CD4-positive, alpha-beta T cell treated with Interferon alpha-2 for 1 hour (primary cell): ENCODE results near the gene CASP7.
A peak's percentile ranks its signal among the peaks of the same experiment; 100 is the strongest.
"Not testable (repeated sequence)": the region's sequence is repeated elsewhere in the genome, so short reads cannot be mapped to it uniquely, and the experiment has no call there.

ENCODE experiments used
- DNase-seq, 2 donors: peaks; one replicate each; pipeline ENCODE4 v3.0.0-alpha.2; 2020 to 2022

The CASP7 gene

GRCh38 chr10:113679463-113680189 lies at the start of gene CASP7:
TSS of gene CASP7 (plus strand) at chr10:113679912. CDS start at chr10:113697494, 17,582 bp downstream.
- DNase-seq, result peak; percentile 80 to 88

GRCh38 chr10:113630929-113631533 lies 48.7 kb upstream of the CASP7 start:
- DNase-seq, result no peak

- DNase-seq, result no peak
Measured at GRCh38 chr10:113631684-113632367, 47.9 kb upstream of the CASP7 start.

GRCh38 chr10:113639966-113640365 lies 39.7 kb upstream of the CASP7 start:
- no peak for DNase-seq

- DNase-seq, result no peak
Measured at GRCh38 chr10:113641702-113642101, 38.0 kb upstream of the CASP7 start.

DNA sequence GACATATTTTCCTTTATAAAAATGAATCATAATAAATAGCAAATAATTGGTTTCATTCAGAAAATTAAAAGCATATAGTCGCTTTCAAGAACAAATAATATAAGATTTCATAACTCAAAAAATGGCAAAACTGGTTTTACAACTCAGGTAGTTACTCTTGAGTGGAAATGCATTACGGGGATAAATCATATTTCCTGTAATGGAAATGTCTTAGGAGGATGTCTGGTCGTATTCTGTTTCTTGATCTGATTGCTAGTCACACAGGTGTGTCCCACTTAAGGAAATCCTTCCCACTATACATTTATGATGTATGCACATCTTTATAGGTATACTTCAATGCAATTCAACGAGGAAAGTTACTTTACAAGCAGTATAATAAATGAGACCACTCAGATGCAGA lies 36.5 kb upstream of the CASP7 start:
- no peak for DNase-seq

DNA sequence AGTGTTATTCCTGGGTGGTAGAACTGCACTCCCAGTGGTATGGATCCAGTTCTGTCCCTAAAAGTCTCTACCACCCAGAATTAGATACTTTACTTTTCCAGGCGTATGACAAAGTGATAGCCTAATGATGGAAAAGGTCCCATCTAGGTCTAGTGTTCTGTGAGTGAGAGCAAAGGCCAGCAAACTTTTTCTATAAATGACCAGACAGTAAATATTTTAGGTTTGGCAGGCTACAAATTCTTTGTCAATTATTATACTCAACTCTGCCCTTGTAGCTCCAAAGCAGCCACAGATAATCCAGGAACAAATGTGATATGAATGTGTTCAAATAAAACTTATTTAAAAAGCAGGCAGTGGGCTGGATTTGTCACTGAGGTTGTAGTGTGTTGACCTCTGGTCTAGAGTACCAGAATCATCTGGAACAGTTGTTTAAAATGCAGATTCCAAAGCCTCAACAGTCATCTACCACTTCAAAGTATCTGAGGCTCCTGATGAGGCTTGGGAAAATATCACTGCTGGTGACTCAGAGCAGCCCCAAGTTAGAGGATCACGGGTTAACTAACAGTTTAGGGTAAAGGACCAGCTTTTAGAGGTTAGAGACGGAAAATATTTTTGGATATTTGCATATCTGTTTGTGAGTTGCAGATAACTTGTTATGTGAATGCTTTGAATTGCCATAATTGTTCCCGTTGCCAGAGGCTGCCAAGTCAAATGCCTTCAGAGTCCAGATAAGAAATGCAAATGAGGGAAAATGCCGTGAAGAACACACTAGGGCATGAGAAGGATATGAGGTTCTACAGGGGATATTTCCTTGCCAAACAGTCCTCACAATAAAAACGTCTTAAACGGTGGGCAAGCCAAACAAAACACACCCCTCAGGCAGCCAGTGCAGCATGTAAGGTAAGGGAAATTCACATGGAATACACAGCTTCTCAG lies 35.3 kb upstream of the CASP7 start:
- no peak for DNase-seq

DNA sequence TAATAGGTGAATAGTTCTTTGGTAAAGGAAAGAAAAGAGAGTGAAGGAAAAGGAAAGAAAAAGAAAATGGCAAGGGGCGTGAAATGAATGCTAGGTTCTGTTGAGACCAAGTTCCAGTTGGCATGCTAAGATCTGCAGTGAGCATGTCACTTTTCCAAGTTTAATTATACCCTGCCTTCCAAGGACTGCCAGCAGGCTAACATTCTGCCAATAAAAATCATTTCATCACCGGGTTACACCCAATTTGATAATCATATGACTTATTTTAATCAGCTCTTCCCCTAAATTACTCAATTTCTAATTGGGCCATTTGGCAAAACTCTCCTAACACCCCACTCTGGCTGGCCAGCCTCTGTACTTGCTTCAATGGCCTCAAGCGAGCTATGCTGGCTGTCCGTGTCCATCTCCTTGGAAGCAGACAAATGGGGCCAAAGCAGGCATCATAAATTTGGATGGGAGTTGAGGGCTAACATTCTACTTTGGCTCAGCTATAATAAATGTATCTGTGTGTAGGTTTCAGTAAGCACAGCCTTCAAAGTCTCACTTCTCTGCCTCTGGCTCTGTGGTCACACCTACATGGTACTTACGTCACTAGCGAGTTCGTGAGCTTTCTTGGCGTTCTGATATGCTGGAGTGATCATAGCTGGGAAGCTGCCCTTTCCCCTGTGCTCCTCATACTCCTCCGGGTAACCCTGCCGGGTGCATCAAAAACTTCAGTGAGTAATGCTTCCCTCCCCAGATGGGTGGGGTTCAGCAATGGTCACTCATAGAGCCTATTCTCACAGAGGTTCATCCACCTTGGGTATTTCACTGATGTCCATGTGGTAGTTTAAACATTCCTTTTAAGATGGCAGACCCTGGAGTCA lies 33.1 kb upstream of the CASP7 start:
- DNase-seq, result no peak

- DNase-seq, result no peak
Measured at GRCh38 chr10:113647812-113648211, 31.9 kb upstream of the CASP7 start.

- DNase-seq, result no peak
Measured at GRCh38 chr10:113648478-113648877, 31.2 kb upstream of the CASP7 start.

DNA sequence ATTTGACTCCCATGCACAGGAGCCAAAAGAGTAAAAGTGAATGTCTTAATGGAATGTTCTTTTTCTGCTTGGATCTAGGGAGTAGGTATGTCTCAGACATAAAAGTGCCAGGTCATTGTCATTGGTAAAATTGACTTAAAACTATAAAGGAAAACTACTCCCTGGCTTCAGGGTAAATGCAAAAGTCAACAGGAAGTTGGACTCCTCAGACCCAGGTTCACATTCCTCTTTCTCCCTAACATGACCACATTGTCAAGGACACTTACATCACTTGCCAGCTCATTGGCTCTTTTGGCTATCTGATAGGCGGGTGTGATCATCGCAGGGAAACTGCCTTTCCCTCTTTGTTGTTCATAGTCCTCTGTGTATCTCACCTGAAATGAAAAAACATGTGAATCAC lies 29.5 kb upstream of the CASP7 start:
- DNase-seq, result no peak

DNA sequence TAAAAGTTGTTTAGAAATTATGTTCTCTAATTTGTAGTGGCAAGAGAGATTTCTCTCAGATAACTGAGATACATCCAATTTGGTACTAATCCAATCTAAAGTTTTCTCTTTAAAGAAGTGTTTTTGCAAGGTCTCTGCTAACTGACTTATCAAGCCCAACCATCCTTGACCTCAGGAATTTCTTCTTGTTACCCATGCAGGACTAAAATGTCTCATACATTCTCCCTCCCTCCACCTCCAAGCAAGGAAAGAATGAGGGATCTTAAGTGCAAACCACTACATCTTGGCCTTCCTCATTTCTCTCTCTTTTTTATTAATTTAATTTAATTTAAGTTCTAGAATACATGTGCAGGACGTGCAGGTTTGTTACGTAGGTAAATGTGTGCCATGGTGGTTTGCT lies 28.7 kb upstream of the CASP7 start:
- DNase-seq, result no peak

- DNase-seq, result no peak
Measured at GRCh38 chr10:113651898-113652297, 27.8 kb upstream of the CASP7 start.

DNA sequence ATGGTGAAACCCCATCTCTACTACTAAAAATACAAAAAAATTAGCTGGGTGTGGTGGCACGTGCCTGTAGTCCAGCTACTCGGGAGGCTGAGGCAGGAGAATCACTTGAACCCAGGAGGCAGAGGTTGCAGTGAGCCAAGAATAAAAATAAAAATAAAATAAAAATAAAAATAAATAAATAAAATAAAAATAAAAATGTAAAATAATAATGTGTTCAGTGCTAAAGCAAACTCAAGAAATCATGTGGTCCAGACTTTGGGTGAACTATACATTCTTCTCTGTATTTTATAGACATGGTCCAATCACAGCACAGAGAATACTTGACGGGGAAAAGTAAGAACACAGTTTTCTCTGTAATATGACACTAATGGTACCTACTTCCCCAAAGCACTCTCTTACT lies 27.3 kb upstream of the CASP7 start:
- DNase-seq, result not testable (repeated sequence)

GRCh38 chr10:113656896-113657295 lies 22.8 kb upstream of the CASP7 start:
- no peak for DNase-seq

DNA sequence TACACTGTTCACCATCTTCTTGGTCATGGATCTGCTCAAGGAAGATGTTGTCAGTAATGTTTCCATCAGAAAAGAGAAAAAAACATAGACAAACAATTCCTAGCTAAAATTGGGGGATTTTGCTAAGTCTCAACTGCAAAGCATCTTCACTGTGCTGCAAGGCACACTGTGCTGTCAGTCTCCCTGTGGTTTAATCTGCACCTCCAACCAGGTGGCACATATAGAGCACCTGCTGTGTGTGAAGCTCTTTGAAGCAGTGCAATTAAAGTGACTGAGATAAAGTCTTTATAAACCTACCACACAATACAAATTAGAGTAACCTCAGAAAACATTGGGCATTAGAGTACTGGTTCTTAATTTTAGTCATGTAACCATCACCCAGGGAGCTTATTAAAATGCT lies 22.2 kb upstream of the CASP7 start:
- DNase-seq, result no peak

GRCh38 chr10:113661332-113661731 lies 18.4 kb upstream of the CASP7 start:
- no peak for DNase-seq

GRCh38 chr10:113663142-113663541 lies 16.6 kb upstream of the CASP7 start:
- no peak for DNase-seq

DNA sequence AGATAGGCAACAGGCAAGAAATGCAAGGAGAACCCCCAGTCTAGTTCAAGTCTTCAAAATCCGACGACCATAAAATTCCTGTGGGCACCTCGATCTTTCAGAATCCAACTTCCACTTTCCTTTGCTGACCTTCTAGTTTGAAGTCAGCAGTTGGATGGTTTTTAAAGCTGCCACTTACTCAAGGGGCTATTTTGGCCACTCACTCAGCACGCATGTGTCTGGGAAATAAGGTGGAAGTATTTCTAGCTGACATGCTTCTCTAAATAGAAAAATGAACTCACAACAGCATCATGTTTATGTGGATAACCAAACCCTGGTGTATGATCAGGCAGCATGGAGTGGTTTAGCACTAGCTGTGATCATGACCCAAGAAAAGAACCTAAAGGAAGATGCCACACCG lies 15.8 kb upstream of the CASP7 start, which contains the start of gene NRAP:
TSS of gene NRAP (minus strand) at position 134 of the 400 bp plus-strand sequence. CDS start 159 bp downstream, outside the sequence.
- DNase-seq, result no peak

DNA sequence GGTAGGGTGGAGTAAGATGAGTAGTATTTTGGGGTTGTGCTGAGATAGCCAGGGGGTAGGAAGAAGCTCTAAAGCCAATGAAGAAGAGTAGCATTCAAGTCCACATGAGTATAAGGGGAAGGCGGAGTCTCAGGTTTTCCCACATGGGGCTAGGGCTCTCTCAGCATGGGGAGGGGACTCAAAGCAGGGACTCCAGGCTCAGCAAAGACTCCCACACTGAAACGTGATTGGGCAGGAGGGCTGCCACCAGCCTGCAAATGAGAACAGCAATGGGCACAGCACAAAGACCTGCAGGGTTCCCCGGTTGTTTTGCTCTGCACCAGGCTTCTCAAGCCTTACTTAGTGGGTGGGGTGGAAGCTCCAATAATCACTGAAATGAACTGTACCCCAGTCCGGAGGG lies 14.4 kb upstream of the CASP7 start:
- DNase-seq, result no peak

- no peak for DNase-seq
Measured at GRCh38 chr10:113665806-113666354, 13.8 kb upstream of the CASP7 start.
